KMS-11 (cell line): Measurements from ENCODE around the gene TXNDC12.
"Not testable (repeated sequence)": the region's sequence is repeated elsewhere in the genome, so short reads cannot be mapped to it uniquely, and the experiment has no call there.

ENCODE experiments used
- H2AFZ ChIP-seq: fragments of 200-600 bp; sonication (generic); 2 replicates; pipeline ENCODE4 v1.6.1; 2016; ENCODE audit warnings: antibody characterized with exemption, mixed run types, low read depth
- H3K27ac ChIP-seq: fragments of 200-600 bp; sonication (generic); 2 replicates; pipeline ENCODE4 v1.6.1; 2016; ENCODE audit warnings: mild to moderate bottlenecking, mixed run types
- H3K27me3 ChIP-seq: fragments of 200-600 bp; sonication (generic); 2 replicates; pipeline ENCODE4 v1.6.1; 2017; ENCODE audit warnings: mild to moderate bottlenecking, low read depth, mixed run types, moderate library complexity; ENCODE audit not compliant: insufficient read depth
- H3K36me3 ChIP-seq: fragments of 200-600 bp; sonication (generic); 2 replicates; pipeline ENCODE4 v1.6.1; 2017; ENCODE audit warnings: mild to moderate bottlenecking, mixed run types; ENCODE audit not compliant: insufficient read depth
- H3K4me1 ChIP-seq: fragments of 200-600 bp; sonication (generic); 2 replicates; pipeline ENCODE4 v1.6.1; 2016; ENCODE audit warnings: mild to moderate bottlenecking, low read depth, mixed run types; ENCODE audit not compliant: poor library complexity, severe bottlenecking
- H3K4me2 ChIP-seq: fragments of 200-600 bp; sonication (generic); 2 replicates; pipeline ENCODE4 v1.7.0; 2016; ENCODE audit warnings: mild to moderate bottlenecking, mixed run types
- H3K4me3 ChIP-seq: fragments of 200-600 bp; sonication (generic); IDR thresholded peaks from 2 replicates; pipeline ENCODE4 v1.6.1; 2017; ENCODE audit warnings: low read depth, low read length, mixed read lengths; ENCODE audit not compliant: insufficient read depth
- H3K79me2 ChIP-seq: fragments of 200-600 bp; sonication (generic); 2 replicates; pipeline ENCODE4 v1.6.1; 2016; ENCODE audit warnings: low read depth, mixed run types; ENCODE audit not compliant: insufficient read depth
- H3K9ac ChIP-seq: fragments of 200-600 bp; sonication (generic); 2 replicates; pipeline ENCODE4 v1.6.1; 2016; ENCODE audit warnings: mild to moderate bottlenecking, mixed run types
- H4K20me1 ChIP-seq: fragments of 200-600 bp; sonication (generic); 2 replicates; pipeline ENCODE4 v1.6.1; 2016; ENCODE audit warnings: mild to moderate bottlenecking, mixed run types; ENCODE audit not compliant: insufficient read depth
- CTCF ChIP-seq: fragments of 200-600 bp; sonication (generic); conservative IDR thresholded peaks from 2 replicates; pipeline ENCODE4 v1.6.1; 2017; ENCODE audit warnings: low read depth, mild to moderate bottlenecking, antibody characterized with exemption, low read length, moderate library complexity, mixed read lengths

Gene TXNDC12

GRCh38 chr1:52033190-52034049 lies 21.6 kb downstream of the TXNDC12 start, which contains the start of gene KTI12:
Gene KTI12 (minus strand): TSS chr1:52033810. CDS start chr1:52033761, 49 bp downstream.
- Histone ChIP-seq H3K4me3 (peak within 1 kb of the TSS; percentile 98), H3K4me2 (peak within 1 kb of the TSS; percentile 85), H3K79me2 (peaks cover 42% of the 10 kb centered on the region), H3K9ac (peak within 1 kb of the TSS; percentile 88), H2AFZ (peak within 1 kb of the TSS; percentile 54), H3K27me3 (no peaks in the 10 kb centered on the region), H3K4me1 (peaks cover 25% of the 10 kb centered on the region), H3K27ac (peak within 1 kb of the TSS; percentile 76), H4K20me1 (0 out of 2 replicates have a peak, but pooled peaks cover 6% of the 10 kb centered on the region), H3K36me3 (no peaks in the 10 kb centered on the region)
- TF ChIP-seq CTCF: no peak

- Histone ChIP-seq H3K9ac (peak overlapping the region; percentile 88), H3K36me3 (no peaks in the 10 kb centered on the region), H3K79me2 (peaks cover 42% of the 10 kb centered on the region), H3K4me3 (peak overlapping the region; percentile 98), H4K20me1 (0 out of 2 replicates have a peak, but pooled peaks cover 6% of the 10 kb centered on the region), H3K4me2 (peak overlapping the region; percentile 85), H3K4me1 (peaks cover 25% of the 10 kb centered on the region), H3K27ac (peak overlapping the region; percentile 76), H2AFZ (peak overlapping the region; percentile 54), H3K27me3 (no peaks in the 10 kb centered on the region)
- TF ChIP-seq CTCF: no peak
Measured at GRCh38 chr1:52032785-52033131, 22.2 kb downstream of the TXNDC12 start.

- Histone ChIP-seq H3K27ac (peak overlapping the region; percentile 76; the same call in 1 of the 2 replicates), H2AFZ (peak overlapping the region; percentile 54; the same call in 1 of the 2 replicates), H3K79me2 (peaks cover 42% of the 10 kb centered on the region), H3K9ac (peak overlapping the region; percentile 88; the same call in 1 of the 2 replicates), H3K4me2 (peak overlapping the region; percentile 85), H3K36me3 (no peaks in the 10 kb centered on the region), H3K27me3 (no peaks in the 10 kb centered on the region), H3K4me3 (peak overlapping the region; percentile 98), H3K4me1 (peaks cover 25% of the 10 kb centered on the region), H4K20me1 (0 out of 2 replicates have a peak, but pooled peaks cover 6% of the 10 kb centered on the region)
- no peak for TF ChIP-seq CTCF
Measured at GRCh38 chr1:52032124-52032784, 22.7 kb downstream of the TXNDC12 start.

- H3K36me3 ChIP-seq, H3K4me2 ChIP-seq, H2AFZ ChIP-seq, H4K20me1 ChIP-seq, H3K4me3 ChIP-seq, H3K27ac ChIP-seq, H3K27me3 ChIP-seq, H3K9ac ChIP-seq: not testable (repeated sequence)
- H3K79me2 ChIP-seq: peaks cover 42% of the 10 kb centered on the region
- H3K4me1 ChIP-seq: peaks cover 35% of the 10 kb centered on the region
Measured at GRCh38 chr1:52028839-52029238, 26.2 kb downstream of the TXNDC12 start.
